CD8-positive, alpha-beta memory T cell (primary cell): ENCODE measurements around the gene GPR161. TPM values are rescaled to one million over a fixed set of nuclear protein-coding genes. Genes with fewer than 3 reads are reported as not detected.

ENCODE experiments used
- CTCF ChIA-PET: fragments of 350-600 bp; sonication (Branson Sonifier 250); formaldehyde crosslinking; loops from one replicate; lab custom pipeline; 2021; ENCODE audit warnings: antibody characterized with exemption; lab: Charles Lee
- POLR2A ChIA-PET: fragments of 350-600 bp; sonication (Branson Sonifier 250); formaldehyde crosslinking; loops from one replicate; lab custom pipeline; 2021; ENCODE audit warnings: antibody characterized with exemption; lab: Charles Lee
- DNase-seq, 5 donors: peaks; one replicate each; pipeline versions ENCODE4 v3.0.0 to v3.0.0-alpha.2; 2020 to 2022; ENCODE audit warnings: mixed read lengths in 1 of 5
- H3K27ac ChIP-seq: one replicate; pipeline ENCODE4 v1.7.0; 2013; ENCODE audit warnings: low read depth, mild to moderate bottlenecking, low read length, moderate library complexity
- H3K27me3 ChIP-seq: 2 replicates; pipeline ENCODE4 v1.7.0; 2013; ENCODE audit warnings: low read length, mild to moderate bottlenecking; ENCODE audit not compliant: insufficient read depth, poor library complexity, severe bottlenecking
- H3K36me3 ChIP-seq: 2 replicates; pipeline ENCODE4 v1.7.0; 2013; ENCODE audit warnings: mild to moderate bottlenecking, low read length, moderate library complexity; ENCODE audit not compliant: insufficient read depth
- H3K4me1 ChIP-seq: 2 replicates; pipeline ENCODE4 v1.7.0; 2013; ENCODE audit warnings: mild to moderate bottlenecking, low read length, moderate library complexity; ENCODE audit not compliant: insufficient read depth
- H3K4me3 ChIP-seq: 2 replicates; pipeline ENCODE4 v1.7.0; 2013; ENCODE audit warnings: mild to moderate bottlenecking, low read length
- H3K9me3 ChIP-seq: 2 replicates; pipeline ENCODE4 v1.7.0; 2013; ENCODE audit warnings: mild to moderate bottlenecking, low read length
- H3K27ac Mint-ChIP-seq, 8 donors: one replicate each; pipeline ENCODE4 v1.8.0; 2020 to 2021; ENCODE audit warnings: mixed read lengths in 8 of 8, mild to moderate bottlenecking in 6 of 8, inconsistent platforms in 3 of 8, moderate library complexity in 3 of 8
- H3K27me3 Mint-ChIP-seq, 2 donors: one replicate each; pipeline ENCODE4 v1.8.0; 2020 to 2021; ENCODE audit warnings: mixed read lengths in 2 of 2, mild to moderate bottlenecking in 1 of 2, moderate library complexity in 1 of 2
- H3K36me3 Mint-ChIP-seq, 3 donors: one replicate each; pipeline ENCODE4 v1.8.0; 2020 to 2021; ENCODE audit warnings: mixed read lengths in 3 of 3, inconsistent platforms in 1 of 3, mild to moderate bottlenecking in 1 of 3
- H3K4me1 Mint-ChIP-seq, 3 donors: one replicate each; pipeline ENCODE4 v1.8.0; 2020 to 2021; ENCODE audit warnings: mixed read lengths in 3 of 3, inconsistent platforms in 1 of 3, mild to moderate bottlenecking in 1 of 3
- H3K4me3 Mint-ChIP-seq, 7 donors: one replicate each; pipeline ENCODE4 v1.8.0; 2020 to 2021; ENCODE audit warnings: mixed read lengths in 7 of 7, mild to moderate bottlenecking in 6 of 7, moderate library complexity in 4 of 7, inconsistent platforms in 2 of 7
- H3K9me3 Mint-ChIP-seq, 5 donors: one replicate each; pipeline ENCODE4 v1.8.0; 2020 to 2022; ENCODE audit warnings: mixed read lengths in 5 of 5, mild to moderate bottlenecking in 3 of 5, moderate library complexity in 2 of 5, inconsistent platforms in 1 of 5
- polyA plus RNA-seq: library from polyadenylated mRNA; unstranded; fragments of 300-500 nt; fragmentation: Illumina TruSeq; gene quantifications from one replicate; pipeline ENCODE4 v1.2.3, GENCODE V29; 2021
- total RNA-seq, 2 experiments: library from RNA; stranded (reverse); gene quantifications; one replicate each; pipeline ENCODE4 v1.2.3, GENCODE V29; 2021

GPR161 gene
- total and polyA plus RNA-seq, 3 experiments from 2014 or later: 0.10 to 0.73 (median 0.48) TPM

DNA sequence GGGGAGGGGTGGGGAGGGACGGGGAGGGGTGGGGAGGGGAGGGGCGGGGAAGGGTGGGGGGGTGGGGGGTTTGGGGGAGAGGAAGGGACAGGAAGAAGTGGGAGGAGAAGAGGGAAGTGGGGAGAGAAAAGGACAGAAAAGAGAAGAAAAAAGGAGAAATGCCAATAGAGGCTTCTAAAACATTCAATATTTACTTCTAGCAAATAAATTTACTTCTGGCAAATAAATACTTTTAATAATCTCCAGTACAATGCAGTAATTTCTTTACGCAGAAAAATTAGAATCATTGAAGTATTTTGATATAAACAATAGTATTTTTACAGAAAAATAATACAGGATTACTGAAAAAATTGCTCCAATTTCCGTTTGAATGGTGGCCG is 9.4 kb upstream of the GPR161 start:
- DNase-seq: no peak
- Mint-ChIP-seq H3K4me1 (peaks cover 0 to 9% (median 7%) of the 10 kb centered on the region in 3 donors), H3K36me3 (no peaks in the 10 kb centered on the region), H3K4me3 (no peak overlapping the region), H3K27me3 (peaks cover 0 to 4% of the 10 kb centered on the region in 2 donors), H3K9me3 (no peaks in the 10 kb centered on the region), H3K27ac (no peak overlapping the region)
- ChIA-PET POLR2A (no interaction called here), CTCF (interaction anchor here (1.3 to 2.1 kb wide), 2 partner anchors 11 to 12 kb away, joined by 5 read pairs; no protein-coding TSS in a partner anchor)
- Histone ChIP-seq H3K27me3 (no peaks in the 10 kb centered on the region), H3K9me3 (no peaks in the 10 kb centered on the region), H3K4me1 (no peaks in the 10 kb centered on the region), H3K27ac (no peak overlapping the region), H3K36me3 (no peaks in the 10 kb centered on the region), H3K4me3 (no peak overlapping the region)

DNA sequence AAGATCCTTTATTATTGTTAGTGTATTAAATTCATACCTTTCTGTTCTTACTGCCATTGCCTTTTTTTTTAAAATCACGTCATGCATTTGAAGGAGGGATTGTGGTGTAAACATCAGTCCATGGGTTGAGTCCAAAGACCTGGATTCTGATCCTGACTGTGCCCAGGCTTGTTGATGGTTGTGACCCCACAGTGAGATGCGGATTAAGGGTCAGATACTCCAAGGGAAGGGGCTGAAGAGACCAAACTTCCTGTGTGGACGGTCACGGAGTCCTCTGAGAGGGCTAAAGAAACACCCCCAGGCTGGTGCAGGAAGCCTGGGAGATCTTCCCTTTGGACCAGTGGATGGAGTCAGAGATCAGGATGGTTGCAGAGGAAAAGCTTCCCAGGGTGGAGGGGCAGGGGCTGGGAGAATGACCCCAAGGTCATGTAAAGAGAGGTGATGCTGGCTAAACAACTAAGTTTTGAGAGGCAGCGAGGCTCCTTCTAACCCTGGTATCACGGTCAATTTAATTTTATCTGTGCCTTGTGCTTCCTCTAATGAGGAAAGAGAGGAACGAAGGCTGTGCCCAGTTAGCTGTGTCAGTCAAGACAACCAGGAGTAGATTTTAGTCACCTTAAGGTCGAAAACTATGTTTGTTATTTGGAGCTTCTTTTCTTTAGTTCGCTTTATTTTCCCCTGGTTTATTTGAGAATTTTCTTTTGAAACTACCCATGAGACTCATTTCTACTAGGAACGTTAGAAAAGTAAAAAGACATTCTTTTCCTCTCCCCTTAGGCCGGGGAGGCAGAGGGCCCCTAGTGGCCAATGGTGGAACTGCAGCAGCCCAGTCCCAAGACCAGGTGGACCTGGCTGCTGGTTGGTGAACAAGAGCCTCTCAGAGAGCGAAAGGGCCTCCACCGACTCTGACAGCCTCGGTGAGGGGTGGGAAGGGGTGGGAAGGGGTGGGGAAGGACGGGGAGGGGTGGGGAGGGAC is 8.7 kb upstream of the GPR161 start:
- POLR2A ChIA-PET: no interaction called here
- Histone ChIP-seq H3K9me3 (no peaks in the 10 kb centered on the region), H3K27me3 (no peaks in the 10 kb centered on the region), H3K36me3 (no peaks in the 10 kb centered on the region), H3K4me1 (no peaks in the 10 kb centered on the region), H3K4me3 (no peak overlapping the region), H3K27ac (no peak overlapping the region)
- peak; percentile 64 to 87 (median 71) for DNase-seq
- Mint-ChIP-seq H3K9me3 (no peaks in the 10 kb centered on the region), H3K27ac (no peak overlapping the region), H3K4me3 (peak overlapping the region in 4 of 7 donors; percentile 8 to 44 (median 29)), H3K27me3 (peaks cover 0 to 7% of the 10 kb centered on the region in 2 donors), H3K4me1 (peaks cover 0 to 9% (median 7%) of the 10 kb centered on the region in 3 donors), H3K36me3 (no peaks in the 10 kb centered on the region)
- CTCF ChIA-PET: interaction anchor here (0.7 to 1.3 kb wide), 5 partner anchors 8 to 60 kb away, joined by 3 to 5 read pairs (median 3); no protein-coding TSS in a partner anchor

GRCh38 chr1:168141871-168142385 is 5.2 kb upstream of the GPR161 start:
- no peak overlapping the region for H3K4me3 ChIP-seq
- no peak for DNase-seq
- Mint-ChIP-seq H3K27ac (no peak overlapping the region), H3K27me3 (peaks cover 8 to 24% of the 10 kb centered on the region in 2 donors), H3K9me3 (peaks cover 0 to 4% (median 0%) of the 10 kb centered on the region in 5 donors), H3K4me3 (no peak overlapping the region), H3K4me1 (peaks cover 10 to 14% (median 12%) of the 10 kb centered on the region in 3 donors), H3K36me3 (no peaks in the 10 kb centered on the region)
- CTCF ChIA-PET: interaction anchor here (1.5 kb wide), 1 partner anchor 12 kb away, joined by 4 read pairs; no protein-coding TSS in a partner anchor
- H3K27ac ChIP-seq: no peak overlapping the region
- H3K4me1 ChIP-seq: no peaks in the 10 kb centered on the region
- H3K27me3 ChIP-seq: no peaks in the 10 kb centered on the region
- H3K9me3 ChIP-seq: no peaks in the 10 kb centered on the region
- POLR2A ChIA-PET: no interaction called here
- no peaks in the 10 kb centered on the region for H3K36me3 ChIP-seq

DNA sequence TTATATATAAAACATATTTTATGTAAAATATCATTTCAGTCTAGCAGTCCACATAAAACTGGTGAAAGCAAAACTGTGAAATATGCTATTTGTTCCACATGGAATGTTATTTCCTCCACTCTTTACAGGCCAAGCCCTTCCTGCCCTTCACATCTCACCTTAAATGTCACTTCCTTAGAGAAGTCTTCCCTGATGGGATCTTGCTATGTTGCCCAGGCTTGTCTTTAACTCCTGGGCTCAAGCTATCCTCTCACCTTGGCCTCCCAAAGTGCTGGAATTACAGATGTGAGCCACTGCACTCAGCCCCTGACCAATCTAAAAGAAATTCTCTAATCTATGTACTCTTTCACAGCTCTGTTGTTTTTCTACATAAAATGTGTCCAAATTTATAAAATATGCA is 2.3 kb upstream of the GPR161 start:
- H3K9me3 ChIP-seq: no peaks in the 10 kb centered on the region
- no peak for DNase-seq
- H3K36me3 Mint-ChIP-seq: no peaks in the 10 kb centered on the region
- H3K4me1 ChIP-seq: peaks cover 12% of the 10 kb centered on the region
- H3K4me3 Mint-ChIP-seq: peak overlapping the region in 1 of 7 donors; percentile 17
- peaks cover 16 to 21% (median 17%) of the 10 kb centered on the region in 3 donors for H3K4me1 Mint-ChIP-seq
- H3K9me3 Mint-ChIP-seq: peaks cover 0 to 4% (median 0%) of the 10 kb centered on the region in 5 donors
- H3K27me3 ChIP-seq: peaks cover 15% of the 10 kb centered on the region
- no peak overlapping the region for H3K4me3 ChIP-seq
- peaks cover 25 to 43% of the 10 kb centered on the region in 2 donors for H3K27me3 Mint-ChIP-seq
- CTCF ChIA-PET: no interaction called here
- POLR2A ChIA-PET: no interaction called here
- peak overlapping the region in 1 of 8 donors; percentile 10 for H3K27ac Mint-ChIP-seq
- no peaks in the 10 kb centered on the region for H3K36me3 ChIP-seq
- H3K27ac ChIP-seq: no peak overlapping the region

- H3K9me3 ChIP-seq: no peaks in the 10 kb centered on the region
- peaks cover 0 to 4% (median 0%) of the 10 kb centered on the region in 5 donors for H3K9me3 Mint-ChIP-seq
- H3K27ac Mint-ChIP-seq: no peak overlapping the region
- H3K4me3 ChIP-seq: no peak overlapping the region
- H3K27me3 ChIP-seq: peaks cover 15% of the 10 kb centered on the region
- ChIA-PET POLR2A (no interaction called here), CTCF (no interaction called here)
- peaks cover 29 to 52% of the 10 kb centered on the region in 2 donors for H3K27me3 Mint-ChIP-seq
- peaks cover 12% of the 10 kb centered on the region for H3K4me1 ChIP-seq
- peak overlapping the region in 6 of 7 donors; percentile 81 to 92 (median 87) for H3K4me3 Mint-ChIP-seq
- no peaks in the 10 kb centered on the region for H3K36me3 Mint-ChIP-seq
- H3K27ac ChIP-seq: no peak overlapping the region
- H3K36me3 ChIP-seq: no peaks in the 10 kb centered on the region
- peaks cover 16 to 21% (median 17%) of the 10 kb centered on the region in 3 donors for H3K4me1 Mint-ChIP-seq
- no peak for DNase-seq
These were observed 1.4 kb upstream of the GPR161 start for GRCh38 chr1:168138134-168138533.

- peaks cover 0 to 4% (median 0%) of the 10 kb centered on the region in 5 donors for H3K9me3 Mint-ChIP-seq
- peak overlapping the region in 3 of 8 donors; percentile 68 to 97 (median 88) for H3K27ac Mint-ChIP-seq
- peaks cover 16 to 21% (median 17%) of the 10 kb centered on the region in 3 donors for H3K4me1 Mint-ChIP-seq
- Histone ChIP-seq H3K4me1 (peaks cover 12% of the 10 kb centered on the region), H3K27me3 (peaks cover 15% of the 10 kb centered on the region), H3K4me3 (peak overlapping the region; percentile 18), H3K9me3 (no peaks in the 10 kb centered on the region), H3K36me3 (no peaks in the 10 kb centered on the region), H3K27ac (no peak overlapping the region)
- no peaks in the 10 kb centered on the region for H3K36me3 Mint-ChIP-seq
- ChIA-PET POLR2A (no interaction called here), CTCF (no interaction called here)
- DNase-seq: no peak
- peaks cover 34 to 58% of the 10 kb centered on the region in 2 donors for H3K27me3 Mint-ChIP-seq
- peak overlapping the region; percentile 81 to 92 (median 87) for H3K4me3 Mint-ChIP-seq
These were observed 738 bp upstream of the GPR161 start for GRCh38 chr1:168137515-168137821.

- peak in 2 of 5 donors; percentile 3 to 9 for DNase-seq
- Mint-ChIP-seq H3K27ac (peak overlapping the region in 4 of 8 donors; percentile 23 to 64 (median 52)), H3K36me3 (no peaks in the 10 kb centered on the region), H3K4me1 (peaks cover 16 to 21% (median 17%) of the 10 kb centered on the region in 3 donors), H3K9me3 (peaks cover 0 to 4% (median 0%) of the 10 kb centered on the region in 5 donors), H3K27me3 (peaks cover 37 to 64% of the 10 kb centered on the region in 2 donors), H3K4me3 (peak overlapping the region; percentile 67 to 91 (median 85))
- H3K4me1 ChIP-seq: peaks cover 12% of the 10 kb centered on the region
- ChIA-PET POLR2A (interaction anchor here (0.6 kb wide), 1 partner anchor 11 kb away, joined by 3 read pairs; no protein-coding TSS in a partner anchor), CTCF (interaction anchor here (1.1 to 1.5 kb wide), 2 partner anchors 9 to 11 kb away, joined by 3 to 5 read pairs; no protein-coding TSS in a partner anchor)
- peak overlapping the region; percentile 51 for H3K4me3 ChIP-seq
- no peaks in the 10 kb centered on the region for H3K36me3 ChIP-seq
- peaks cover 15% of the 10 kb centered on the region for H3K27me3 ChIP-seq
- H3K27ac ChIP-seq: no peak overlapping the region
- no peaks in the 10 kb centered on the region for H3K9me3 ChIP-seq
These were observed 615 bp downstream of the GPR161 start for GRCh38 chr1:168135921-168136708.
